Measurements from ENCODE around the gene TSSK6. TPM values are rescaled to one million over a fixed set of nuclear protein-coding genes. Genes with fewer than 3 reads are reported as not detected.

Gene TSSK6
- total RNA-seq, 1 donor from 2014 or later = 1.3 TPM

DNA sequence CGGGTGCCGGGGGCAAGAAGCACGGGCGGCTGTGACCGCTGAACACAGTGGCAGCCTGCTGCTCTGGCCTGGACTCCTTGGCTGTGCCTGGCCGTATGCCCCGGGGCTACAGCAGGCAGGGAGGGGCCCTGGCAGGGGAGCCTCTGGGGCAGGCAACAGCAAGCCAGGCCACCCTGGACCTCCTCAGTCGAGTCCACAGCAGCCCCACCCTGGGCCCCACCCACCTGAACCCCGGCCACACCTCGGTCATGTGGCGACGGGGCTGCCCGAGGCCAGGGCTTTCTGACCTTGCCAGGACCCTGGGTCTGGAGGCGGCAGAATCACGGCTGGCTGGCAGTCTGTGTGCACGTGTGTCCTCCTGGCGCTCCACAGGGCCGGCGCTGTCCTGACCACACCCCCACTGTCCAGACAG is 31.4 kb upstream of the TSSK6 start:
- ATAC-seq (peak; percentile 19), DNase-seq (ENCODE audit: low spot score) (no peak)
- intact Hi-C loops (cut with DNase I) = no loop called here

DNA sequence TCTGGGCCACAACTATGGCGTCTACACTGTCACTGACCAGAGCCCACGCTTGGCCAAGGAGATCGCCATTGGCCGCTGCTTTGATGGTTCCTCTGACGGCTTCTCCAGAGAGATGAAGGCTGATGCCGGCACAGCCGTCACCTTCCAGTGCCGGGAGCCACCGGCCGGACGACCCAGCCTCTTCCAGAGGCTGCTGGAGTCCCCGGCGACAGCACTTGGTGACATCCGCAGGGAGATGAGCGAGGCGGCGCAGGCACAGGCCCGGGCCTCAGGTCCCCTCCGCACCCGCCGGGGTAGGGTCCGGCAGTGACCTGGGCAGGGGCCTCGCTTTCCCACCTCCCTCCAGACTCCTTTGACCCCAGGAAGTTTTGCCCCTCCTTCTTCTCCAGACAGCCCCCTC is 30.4 kb upstream of the TSSK6 start:
- ATAC-seq (no peak), DNase-seq (ENCODE audit: low spot score) (no peak)
- intact Hi-C loops (cut with DNase I) = no loop called here

DNA sequence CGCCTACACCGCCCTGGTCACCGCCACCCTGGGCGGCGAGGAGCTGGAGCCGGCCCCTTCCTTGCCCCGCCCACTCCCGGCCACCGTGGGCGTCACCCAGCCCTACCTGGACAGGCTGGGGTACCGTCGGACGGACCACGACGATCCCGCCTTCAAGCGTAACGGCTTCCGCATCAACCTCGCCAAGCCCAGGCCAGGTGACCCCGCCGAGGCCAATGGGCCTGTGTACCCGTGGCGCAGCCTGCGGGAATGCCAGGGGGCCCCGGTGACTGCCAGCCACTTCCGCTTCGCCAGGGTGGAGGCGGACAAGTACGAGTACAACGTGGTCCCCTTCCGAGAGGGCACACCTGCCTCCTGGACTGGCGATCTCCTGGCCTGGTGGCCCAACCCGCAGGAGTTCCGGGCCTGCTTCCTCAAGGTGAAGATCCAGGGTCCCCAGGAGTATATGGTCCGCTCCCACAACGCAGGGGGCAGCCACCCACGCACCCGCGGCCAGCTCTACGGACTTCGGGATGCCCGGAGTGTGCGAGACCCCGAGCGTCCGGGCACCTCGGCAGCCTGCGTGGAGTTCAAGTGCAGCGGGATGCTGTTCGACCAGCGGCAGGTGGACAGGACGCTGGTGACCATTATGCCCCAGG is 29.7 kb upstream of the TSSK6 start:
- intact Hi-C loops (cut with DNase I) = no loop called here
- DNase-seq (ENCODE audit: low spot score) = no peak
- no peak for ATAC-seq

DNA sequence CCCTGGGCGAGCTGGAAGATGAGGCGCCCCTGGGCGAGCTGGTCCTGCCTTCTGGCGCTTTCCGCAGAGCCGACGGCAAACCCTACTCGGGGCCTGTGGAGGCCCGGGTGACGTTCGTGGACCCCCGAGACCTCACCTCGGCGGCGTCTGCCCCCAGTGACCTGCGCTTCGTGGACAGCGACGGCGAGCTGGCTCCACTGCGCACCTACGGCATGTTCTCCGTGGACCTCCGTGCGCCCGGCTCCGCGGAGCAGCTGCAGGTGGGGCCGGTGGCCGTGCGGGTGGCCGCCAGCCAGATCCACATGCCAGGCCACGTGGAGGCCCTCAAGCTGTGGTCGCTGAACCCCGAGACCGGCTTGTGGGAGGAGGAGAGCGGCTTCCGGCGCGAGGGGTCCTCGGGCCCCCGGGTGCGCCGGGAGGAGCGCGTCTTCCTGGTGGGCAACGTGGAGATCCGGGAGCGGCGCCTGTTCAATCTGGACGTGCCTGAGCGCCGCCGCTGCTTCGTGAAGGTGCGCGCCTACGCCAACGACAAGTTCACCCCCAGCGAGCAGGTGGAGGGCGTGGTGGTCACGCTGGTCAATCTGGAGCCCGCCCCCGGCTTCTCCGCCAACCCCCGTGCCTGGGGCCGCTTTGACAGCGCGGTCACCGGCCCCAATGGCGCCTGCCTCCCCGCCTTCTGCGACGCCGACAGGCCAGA is 29.1 kb upstream of the TSSK6 start:
- ATAC-seq = no peak
- no peak for DNase-seq (ENCODE audit: low spot score)
- intact Hi-C loops (cut with DNase I) = no loop called here

DNA sequence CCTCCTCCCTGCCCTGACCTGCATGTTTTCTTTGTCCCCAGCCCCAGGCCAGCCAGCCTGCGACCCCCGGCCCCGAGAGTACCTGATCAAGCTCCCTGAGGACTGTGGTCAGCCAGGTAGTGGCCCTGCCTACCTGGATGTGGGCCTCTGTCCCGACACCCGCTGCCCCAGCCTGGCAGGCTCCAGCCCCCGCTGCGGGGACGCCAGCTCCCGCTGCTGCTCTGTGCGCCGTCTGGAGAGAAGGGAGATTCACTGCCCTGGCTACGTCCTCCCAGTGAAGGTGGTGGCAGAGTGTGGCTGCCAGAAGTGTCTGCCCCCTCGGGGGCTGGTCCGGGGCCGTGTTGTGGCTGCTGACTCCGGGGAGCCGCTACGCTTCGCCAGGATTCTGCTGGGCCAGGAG is 28.3 kb upstream of the TSSK6 start:
- intact Hi-C loops (cut with DNase I) = no loop called here
- DNase-seq (ENCODE audit: low spot score) (no peak), ATAC-seq (no peak)

DNA sequence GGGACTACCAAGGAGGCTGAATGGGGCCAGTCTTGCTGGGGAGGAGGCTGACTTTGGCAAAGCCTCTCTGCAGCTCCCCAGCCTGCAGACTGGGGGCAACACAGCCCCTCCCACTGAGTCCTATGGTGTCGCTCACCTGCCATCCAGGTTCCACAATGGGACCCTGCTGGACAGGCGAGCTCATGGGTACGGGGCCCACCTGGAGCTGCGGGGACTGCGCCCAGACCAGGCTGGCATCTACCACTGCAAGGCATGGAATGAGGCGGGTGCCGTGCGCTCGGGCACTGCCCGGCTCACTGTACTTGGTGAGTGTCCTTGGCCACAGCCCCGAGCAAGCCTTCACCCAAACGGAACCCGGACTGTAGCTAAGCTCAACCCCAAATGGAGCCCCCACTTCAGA is 27.8 kb upstream of the TSSK6 start:
- ATAC-seq (no peak), DNase-seq (ENCODE audit: low spot score) (no peak)
- intact Hi-C loops (cut with DNase I) = no loop called here

DNA sequence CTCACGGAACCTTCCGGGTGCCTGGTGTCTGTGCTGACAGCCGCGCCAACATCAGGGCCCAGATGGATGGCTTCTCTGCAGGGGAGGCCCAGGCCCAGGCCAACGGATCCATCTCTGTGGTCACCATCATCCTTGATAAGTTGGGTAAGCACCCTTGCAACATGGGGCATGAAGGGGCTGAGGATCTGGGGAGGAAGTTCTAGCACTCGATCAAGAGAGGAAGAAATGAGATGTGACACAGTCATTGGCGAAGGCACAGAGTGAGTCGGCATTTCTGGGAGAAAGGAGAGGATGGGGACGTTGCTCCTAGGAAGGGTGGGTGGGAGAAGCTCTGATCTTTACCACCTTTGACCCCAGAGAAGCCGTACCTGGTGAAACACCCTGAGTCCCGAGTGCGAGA is 27.2 kb upstream of the TSSK6 start:
- DNase-seq (ENCODE audit: low spot score) (no peak), ATAC-seq (no peak)
- intact Hi-C loops (cut with DNase I) = no loop called here

DNA sequence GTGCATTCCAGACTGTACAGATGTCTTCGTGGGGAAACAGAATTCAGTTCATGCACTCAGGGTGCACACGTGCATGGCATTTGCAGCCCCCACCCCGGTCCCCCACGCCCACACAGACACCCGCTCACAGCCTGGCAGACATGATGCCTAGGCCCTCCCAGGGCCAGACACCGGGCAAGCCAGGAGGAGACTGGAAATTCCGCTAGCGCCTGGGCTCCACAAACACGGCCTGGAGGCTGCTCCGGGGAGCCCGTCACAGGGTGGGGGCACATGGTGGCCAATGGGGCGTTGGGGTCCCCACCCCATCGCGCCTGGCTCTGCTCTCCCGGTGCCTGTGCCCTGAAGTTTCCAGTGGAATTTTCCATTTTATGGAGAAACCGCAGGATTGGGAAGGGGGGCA is 26.3 kb upstream of the TSSK6 start:
- intact Hi-C loops (cut with DNase I) = no loop called here
- ATAC-seq = no peak
- no peak for DNase-seq (ENCODE audit: low spot score)

DNA sequence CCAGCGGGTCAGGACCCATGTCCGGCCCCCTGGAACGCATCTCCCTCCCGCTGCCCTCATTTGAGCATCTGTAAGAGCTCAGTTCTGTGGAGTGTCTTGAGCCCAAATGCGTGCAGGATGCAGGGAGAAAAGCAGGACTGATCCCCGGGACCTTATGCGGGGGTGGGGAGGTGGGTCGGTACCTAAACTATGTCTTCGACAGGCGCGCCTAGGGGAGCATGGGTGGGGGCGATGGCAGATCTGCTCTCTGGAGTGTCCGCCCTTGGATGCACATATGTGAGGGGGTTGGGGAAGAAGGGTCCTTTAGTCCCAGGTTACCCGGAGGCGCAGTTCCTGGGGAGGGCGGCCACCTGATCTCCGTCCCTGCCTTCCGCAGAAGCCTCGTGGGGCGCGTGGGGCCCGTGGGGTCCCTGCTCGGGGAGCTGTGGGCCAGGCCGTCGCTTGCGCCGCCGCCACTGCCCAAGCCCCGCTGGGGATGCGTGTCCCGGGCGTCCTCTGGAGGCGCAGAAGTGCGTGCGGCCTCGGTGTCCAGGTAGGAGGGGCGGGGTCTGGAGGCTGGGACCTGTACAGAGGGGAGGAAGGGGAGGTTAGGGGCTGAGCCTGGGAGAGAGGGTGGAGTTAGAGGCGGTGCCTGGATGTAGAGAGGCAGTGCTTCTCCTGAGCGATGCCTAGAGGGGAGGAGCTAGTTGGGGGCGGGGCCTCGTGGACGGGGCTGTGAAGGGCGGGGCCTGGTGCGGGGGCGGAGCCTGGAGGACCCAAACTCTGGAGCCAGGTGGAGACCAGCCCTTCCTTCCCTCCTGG is 25.6 kb upstream of the TSSK6 start:
- ATAC-seq (no peak), DNase-seq (ENCODE audit: low spot score) (no peak)
- intact Hi-C loops (cut with DNase I) = no loop called here

DNA sequence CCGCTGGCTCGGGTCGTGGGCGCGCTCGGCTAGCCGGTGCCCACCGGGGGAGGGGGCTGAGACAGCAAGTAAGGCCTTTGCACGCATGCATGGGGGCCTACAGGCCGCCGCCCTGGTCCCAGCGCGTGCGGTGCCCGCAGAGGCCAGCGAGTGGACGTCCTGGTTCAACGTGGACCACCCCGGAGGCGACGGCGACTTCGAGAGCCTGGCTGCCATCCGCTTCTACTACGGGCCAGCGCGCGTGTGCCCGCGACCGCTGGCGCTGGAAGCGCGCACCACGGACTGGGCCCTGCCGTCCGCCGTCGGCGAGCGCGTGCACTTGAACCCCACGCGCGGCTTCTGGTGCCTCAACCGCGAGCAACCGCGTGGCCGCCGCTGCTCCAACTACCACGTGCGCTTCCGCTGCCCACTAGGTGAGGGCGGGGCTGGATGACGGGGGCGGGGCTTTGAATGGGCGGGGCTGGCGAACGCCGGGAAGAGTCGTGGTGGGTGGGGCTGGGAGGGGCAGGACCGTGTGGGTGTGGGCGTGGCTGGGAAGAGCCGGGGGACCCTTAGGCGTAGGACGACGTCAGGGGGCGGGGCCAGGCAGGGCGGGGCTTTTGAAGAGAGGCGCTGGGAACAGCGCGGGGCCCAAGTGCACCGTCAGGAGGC is 24.8 kb upstream of the TSSK6 start:
- ATAC-seq (peak; percentile 68), DNase-seq (ENCODE audit: low spot score) (peak; percentile 81)
- intact Hi-C loops (cut with DNase I) = no loop called here

DNA sequence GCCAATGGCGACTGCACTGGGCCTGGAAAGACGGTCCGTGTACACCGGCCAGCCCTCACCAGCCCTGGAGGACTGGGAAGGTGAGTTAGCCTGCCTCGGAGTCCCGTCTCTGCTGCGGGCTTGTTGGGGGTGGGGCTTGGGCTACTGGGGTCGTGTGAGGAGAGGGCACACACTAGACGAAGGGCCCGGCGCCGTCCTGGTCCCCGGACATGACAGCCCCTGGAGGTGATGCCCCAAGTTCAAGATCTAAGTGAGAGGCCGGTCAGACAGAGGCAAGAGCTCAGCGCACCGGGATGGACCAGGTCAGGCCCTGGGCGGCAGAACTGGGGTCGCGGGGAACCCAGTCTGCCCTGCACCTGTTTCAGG is 24.3 kb upstream of the TSSK6 start:
- DNase-seq (ENCODE audit: low spot score) (no peak), ATAC-seq (no peak)
- intact Hi-C loops (cut with DNase I) = loop anchor here (5.0 kb wide), 1 partner anchor 418 kb away; no protein-coding TSS in a partner anchor

DNA sequence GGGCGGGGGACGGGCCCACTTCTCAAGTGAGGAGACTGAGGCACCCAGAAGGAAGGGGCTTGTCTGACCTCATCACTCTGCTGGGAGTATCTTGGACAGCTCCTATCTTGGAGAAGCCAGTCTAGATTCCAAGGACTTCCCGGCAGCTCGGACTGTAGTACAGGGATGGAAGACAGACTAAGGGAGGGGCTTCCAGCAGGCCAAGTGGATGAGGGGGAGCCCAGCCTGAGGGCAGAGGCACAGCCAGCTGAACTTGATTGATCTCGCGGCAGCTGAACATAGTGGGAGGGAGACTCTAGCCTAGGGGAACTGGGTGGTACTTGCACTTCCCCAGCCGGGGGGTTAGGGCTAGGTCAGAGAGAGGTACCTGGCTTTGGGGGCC is 23.4 kb upstream of the TSSK6 start:
- ATAC-seq (no peak), DNase-seq (ENCODE audit: low spot score) (no peak)
- intact Hi-C loops (cut with DNase I) = loop anchor here (5.0 kb wide), 1 partner anchor 419 kb away; no protein-coding TSS in a partner anchor

DNA sequence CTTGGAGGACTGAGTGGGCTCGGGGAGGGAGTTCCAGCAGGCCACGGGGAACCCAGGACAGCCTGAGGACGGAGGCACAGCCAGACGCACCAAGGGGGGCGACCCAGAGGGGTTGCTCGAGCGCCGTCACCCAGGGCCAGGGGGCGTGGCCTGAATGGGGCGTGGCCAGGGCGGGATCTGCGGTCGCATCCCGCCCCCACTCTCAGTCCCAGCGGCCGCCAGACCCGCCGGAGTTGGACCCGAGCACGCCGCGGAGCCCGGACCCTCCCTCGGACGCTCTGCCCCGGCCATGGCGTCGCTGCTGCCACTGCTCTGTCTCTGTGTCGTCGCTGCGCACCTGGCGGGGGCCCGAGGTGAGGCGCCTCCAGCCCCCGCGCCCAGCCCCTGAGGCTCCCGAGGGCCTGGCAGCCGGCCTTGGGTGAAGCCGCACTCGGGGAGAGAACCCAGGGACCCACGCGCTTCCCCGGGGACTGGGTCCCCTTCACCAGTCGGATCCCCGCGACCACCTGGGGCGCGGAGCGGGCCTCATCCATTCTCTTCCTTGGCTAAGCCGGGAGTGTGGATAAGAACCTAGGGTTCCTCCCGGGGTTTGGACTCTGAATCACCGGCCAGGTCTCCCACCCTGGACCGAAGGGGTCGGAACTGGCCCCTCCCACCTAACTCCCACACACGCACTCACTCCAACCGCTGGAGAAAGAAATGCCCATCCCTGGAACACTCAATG is 22.9 kb upstream of the TSSK6 start, which contains the start of gene CILP2:
TSS of gene CILP2 (plus strand) at position 205 of the 724 bp plus-strand sequence. CDS start at position 290, 85 bp downstream.
- intact Hi-C loops (cut with DNase I) = loop anchor here (5.0 kb wide), 1 partner anchor 419 kb away; no protein-coding TSS in a partner anchor
- ATAC-seq = peak; percentile 7
- no peak for DNase-seq (ENCODE audit: low spot score)

DNA sequence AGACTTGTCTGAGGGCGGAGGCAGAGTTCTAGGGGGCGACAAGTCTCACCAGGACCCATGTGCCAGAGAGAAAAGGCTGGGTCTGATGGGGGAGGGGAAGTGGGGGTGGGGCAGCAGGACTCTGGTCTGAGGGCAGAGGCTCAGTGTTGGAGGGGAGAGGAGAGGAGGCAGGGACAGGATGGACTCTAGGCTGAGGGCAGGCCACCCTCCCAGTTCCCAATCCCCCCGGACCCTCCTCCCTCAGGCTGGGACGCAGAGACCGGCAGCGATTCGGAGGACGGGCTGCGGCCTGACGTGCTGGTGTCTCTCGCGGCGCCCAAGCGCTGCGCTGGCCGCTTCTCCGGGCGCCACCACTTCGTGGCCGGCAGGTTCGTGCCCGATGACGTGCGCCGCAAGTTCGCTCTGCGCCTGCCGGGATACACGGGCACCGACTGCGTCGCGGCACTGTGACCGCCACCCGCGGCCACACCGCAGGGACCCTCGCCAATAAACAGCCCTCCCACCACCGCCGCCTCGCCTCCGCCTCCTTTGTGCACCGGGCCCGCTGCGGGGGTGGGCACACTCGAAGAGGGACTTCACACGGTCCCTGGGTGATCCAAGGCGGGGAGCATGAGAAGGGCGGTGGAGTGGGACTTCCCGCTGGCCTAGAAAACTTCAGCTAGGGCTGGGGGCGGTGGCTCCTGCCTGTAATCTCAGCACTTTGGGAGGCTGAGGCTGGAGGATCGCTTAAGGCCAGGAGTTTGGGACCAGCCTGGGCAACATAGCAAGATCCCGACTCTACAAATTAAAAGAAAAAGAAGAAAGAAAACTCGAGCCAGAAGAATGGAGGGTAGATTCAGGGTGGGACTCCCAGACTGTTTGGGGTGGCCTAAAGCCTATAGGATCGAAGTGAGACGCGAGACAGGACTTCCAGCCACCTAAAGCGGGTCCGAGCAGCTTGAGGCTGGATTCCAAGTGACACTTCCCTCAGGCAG is 22.0 kb upstream of the TSSK6 start:
- intact Hi-C loops (cut with DNase I) = loop anchor here (5.0 kb wide), 1 partner anchor 420 kb away; no protein-coding TSS in a partner anchor
- DNase-seq (ENCODE audit: low spot score) (no peak), ATAC-seq (no peak)

DNA sequence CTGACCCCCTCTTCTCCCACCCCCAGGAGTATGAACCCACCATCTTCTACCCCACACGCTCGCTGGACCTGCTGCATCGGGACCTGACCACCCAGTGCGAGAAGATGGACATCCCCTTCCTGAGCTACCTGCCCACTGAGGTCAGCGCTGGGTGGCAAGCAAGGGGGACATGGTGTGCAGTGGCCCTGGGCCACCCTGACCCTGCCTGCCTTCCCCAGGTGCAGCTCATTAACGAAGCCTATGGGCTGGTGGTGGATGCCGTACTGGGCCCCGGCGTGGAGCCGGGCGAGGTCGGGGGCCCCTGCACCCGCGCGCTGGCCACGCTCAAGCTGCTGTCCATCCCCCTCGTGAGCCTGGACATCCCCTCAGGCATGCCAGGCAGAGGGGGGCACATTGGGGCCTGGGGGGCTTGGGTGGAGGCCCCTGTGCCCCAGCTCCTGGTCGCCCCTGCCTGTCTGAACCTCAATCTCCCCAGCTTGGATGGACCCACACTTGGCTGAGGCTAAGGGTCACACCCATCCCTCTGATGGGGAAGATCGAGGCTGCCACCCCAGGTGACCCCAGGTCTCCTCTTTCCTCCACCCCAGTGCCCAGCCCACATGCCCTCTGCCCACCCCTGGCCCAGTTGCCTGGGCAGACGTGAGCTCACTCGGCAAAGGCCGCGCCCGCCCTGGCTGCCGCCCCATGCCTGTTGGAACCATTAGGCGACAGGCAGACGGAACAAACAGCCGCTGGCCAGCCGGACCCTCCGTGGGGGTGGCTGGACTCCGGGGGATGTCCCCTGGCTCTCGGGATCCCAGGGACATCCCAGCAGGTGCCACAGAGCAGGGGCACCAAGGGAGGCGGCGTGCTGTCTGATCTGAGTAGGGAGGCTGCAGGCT is 20.2 kb upstream of the TSSK6 start:
- ATAC-seq (no peak), DNase-seq (ENCODE audit: low spot score) (no peak)
- intact Hi-C loops (cut with DNase I) = loop anchor here (5.0 kb wide), 1 partner anchor 422 kb away; no protein-coding TSS in a partner anchor

DNA sequence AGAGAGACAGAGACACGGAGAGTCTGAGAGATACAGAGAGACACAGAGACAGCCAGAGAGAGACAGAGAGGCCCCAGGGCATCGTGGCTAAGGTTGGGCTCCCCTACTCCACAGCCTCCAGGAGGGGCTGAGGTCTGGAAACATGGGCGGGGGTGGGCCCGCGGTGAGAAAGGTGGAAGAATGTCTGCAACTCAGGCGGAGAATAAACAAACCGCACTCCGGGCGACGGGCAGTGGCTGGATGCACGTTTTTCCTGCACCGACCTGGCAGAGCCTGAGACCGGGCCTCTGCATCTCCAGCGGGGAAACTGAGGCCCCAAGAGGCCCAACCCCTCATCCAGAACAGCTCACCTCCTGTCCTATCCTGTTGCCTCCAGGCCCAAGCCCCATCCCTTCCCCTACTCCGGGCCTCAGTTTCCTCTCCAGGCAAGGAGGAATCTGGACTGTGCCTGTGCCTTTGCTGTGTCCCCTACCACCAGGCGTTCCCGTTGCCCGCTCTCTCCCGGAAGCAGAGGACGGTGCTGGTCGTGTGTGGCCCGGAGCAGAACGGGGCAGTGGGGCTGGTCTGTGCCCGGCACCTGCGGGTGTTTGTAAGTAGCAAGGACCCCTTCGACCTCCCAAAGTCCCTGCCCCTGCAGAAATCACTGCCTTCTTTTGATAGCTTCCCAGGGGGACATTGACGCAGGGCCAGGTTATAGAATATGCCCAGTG is 19.4 kb upstream of the TSSK6 start:
- ATAC-seq (no peak), DNase-seq (ENCODE audit: low spot score) (no peak)
- intact Hi-C loops (cut with DNase I) = loop anchor here (5.0 kb wide), 1 partner anchor 423 kb away; no protein-coding TSS in a partner anchor
